GM20000 (cell line): ENCODE results near the gene TLE7.

Experiments used
- DNase-seq: peaks from one replicate; pipeline ENCODE4 v3.0.0; 2012; ENCODE audit warnings: low spot score
- TF ChIP-seq, protein P1 (sequence below): IDR thresholded peaks from 2 replicates; pipeline ENCODE4 v1.5.1; 2012; ENCODE audit warnings: mild to moderate bottlenecking, control low read depth; ENCODE audit errors: extremely low read depth, missing control alignments

TLE7 gene

DNA sequence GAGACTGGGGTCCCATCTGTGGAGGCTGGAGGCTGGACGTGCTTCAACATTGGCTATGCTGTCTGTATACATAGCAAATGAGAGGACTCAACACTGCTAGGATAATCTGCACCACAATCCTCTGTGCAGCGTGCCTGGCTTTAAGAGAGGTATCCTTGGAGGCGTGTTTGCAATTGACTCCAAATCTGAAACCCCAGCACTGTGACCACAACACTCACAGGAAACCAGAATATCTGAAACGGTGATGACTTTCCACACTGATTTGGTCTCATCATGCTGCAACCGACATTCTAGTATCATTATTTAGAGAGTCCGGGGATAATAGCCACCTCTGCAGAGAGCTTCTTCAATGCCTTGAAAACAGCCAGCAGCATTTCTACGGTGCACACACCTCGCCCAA, 35.1 kb downstream of the TLE7 start:
- TF ChIP-seq, protein P1, sequence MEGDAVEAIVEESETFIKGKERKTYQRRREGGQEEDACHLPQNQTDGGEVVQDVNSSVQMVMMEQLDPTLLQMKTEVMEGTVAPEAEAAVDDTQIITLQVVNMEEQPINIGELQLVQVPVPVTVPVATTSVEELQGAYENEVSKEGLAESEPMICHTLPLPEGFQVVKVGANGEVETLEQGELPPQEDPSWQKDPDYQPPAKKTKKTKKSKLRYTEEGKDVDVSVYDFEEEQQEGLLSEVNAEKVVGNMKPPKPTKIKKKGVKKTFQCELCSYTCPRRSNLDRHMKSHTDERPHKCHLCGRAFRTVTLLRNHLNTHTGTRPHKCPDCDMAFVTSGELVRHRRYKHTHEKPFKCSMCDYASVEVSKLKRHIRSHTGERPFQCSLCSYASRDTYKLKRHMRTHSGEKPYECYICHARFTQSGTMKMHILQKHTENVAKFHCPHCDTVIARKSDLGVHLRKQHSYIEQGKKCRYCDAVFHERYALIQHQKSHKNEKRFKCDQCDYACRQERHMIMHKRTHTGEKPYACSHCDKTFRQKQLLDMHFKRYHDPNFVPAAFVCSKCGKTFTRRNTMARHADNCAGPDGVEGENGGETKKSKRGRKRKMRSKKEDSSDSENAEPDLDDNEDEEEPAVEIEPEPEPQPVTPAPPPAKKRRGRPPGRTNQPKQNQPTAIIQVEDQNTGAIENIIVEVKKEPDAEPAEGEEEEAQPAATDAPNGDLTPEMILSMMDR: no peak
- no peak for DNase-seq

DNA sequence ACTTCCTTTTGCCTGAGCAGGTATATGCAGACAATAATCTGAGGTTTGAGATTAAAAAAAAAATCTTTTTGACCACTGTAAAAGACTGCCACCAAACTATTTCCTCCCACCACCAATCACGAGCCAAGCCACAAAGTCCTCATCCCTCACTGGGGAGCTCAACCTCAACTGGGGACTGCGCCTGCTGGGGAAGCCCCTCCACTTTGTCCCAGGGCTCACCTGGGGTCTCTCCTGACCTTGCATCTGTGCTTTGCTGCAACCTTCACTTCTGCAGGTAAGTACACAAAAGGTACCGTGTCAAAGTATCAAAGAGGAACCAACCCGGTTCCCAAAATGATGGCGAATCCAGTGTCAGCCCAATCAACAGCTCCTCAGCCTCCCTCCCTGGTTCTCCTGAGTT, 35.5 kb downstream of the TLE7 start:
- DNase-seq: no peak
- TF ChIP-seq, protein P1: no peak

DNA sequence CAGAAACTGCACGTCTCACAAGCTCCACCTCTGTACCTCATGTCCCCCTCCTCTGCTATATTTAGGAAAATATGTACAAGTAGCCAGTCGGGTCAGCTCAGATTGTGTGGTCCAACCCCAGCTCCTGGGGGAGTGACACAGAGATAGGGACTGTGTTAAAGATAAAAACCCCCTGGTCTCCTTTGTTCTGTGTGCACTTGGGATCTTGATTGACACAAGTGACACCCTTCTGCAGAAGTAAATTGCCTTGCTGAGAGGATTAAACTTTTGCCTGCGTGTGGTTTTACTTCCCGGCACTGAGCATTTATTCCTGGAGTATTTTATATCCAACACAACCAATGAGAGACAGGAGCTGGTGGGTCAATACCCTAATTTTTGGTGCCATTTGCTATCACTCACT, 37.5 kb downstream of the TLE7 start:
- TF ChIP-seq, protein P1: no peak
- DNase-seq: no peak

DNA sequence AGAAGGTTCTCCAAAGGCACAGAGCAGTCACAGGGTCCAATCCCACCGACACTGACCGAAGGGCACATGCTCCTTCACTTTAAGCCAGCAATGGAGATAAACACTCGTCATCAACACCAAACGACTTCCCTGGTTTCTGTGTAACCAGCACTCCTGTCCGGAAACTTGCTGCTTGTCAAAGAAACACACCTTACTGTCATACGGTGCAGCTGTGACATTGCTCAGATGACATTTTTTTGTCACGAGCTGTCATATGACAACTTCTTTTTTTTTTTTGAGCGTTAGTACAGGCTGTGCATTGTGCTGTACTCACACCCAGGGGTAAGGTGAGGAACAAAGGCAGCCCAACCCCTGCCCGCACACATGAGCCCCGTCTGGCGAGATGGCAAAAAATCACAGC, 39.2 kb downstream of the TLE7 start:
- TF ChIP-seq, protein P1: no peak
- DNase-seq: no peak

DNA sequence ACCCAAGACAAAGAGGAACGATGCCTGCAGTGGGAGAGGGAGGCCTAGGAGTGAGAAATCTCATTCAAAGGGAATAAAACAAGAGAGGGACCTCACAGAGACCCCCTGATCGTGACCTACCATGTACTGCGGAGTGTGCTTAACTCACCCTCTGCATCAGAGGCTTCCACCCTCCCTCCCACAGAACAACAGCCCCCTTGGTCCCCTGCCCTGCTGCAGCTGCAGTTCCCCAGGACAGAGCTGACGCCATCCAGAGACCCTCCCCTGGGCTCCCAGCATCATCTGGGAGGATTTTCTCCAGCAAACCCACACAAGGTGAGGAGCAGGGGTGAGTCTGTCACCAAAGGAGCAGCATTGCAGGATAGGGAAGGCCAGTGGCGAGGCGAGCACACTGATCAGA, 39.8 kb downstream of the TLE7 start:
- no peak for DNase-seq
- TF ChIP-seq, protein P1: no peak

DNA sequence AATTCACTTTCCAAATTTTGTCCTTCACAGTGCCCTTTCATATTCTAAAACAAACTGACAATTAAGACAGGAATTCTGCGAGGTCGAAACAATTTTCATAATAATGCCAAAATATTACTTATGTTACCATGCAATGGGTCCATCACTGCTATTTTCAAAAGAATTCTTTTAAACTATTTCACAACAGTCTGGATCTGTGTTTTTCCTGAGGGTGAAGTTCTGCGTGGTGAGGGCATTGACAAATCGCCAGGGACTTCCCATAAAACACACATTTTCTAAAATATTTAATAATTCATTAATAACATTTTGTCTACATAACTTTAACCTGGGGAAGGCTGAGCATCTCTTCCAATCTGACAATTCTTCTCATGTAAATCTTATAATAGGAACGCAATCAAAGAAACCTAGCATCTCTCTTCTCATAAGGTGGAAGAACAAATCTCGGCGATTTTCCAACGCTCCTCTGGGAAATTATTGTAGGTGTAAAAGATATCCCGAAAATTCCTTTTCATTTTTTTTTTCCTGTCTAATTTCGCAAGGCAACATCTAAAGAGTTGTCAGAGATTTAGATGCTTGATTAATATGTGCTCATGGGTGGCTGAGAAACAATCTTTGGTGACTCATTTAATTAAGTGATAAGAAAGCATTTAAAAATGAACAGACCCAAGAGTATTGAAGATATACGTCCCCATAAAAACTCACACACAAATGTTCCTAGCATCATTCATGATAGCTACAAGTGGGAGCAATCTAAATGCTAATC, 41.9 kb downstream of the TLE7 start:
- TF ChIP-seq, protein P1: no peak
- no peak for DNase-seq

DNA sequence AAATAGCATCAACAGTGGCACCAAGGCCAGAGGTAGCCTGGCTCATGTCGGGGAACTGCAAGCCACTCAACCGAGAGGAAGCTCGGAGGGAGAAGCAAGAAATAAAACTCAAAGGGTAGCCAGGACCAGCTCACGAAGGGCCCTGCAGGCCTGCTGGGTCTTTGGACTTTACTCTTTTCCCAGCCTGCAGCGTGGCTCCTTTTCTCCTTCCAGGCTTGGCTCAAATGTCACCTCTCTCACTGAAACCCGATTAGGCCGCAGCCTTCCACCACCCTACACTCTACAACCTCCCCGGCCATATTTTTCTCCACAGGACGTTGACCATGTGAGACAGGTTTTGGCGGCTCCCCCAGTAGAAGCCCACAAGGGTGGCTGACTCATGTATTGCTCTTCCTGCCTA, 45.3 kb downstream of the TLE7 start:
- no peak for DNase-seq
- TF ChIP-seq, protein P1: no peak
